Sigmoid colon (tissue), 4 donors: ENCODE results near the gene CAPN10.

Experiments used
- POLR2A ChIP-seq, 2 donors: fragments of 450-650 bp; IDR thresholded peaks; one replicate each; pipeline ENCODE4 v1.6.1; 2016; ENCODE audit warnings: antibody characterized with exemption in 2 of 2, mild to moderate bottlenecking in 2 of 2, moderate library complexity in 2 of 2
- POLR2AphosphoS5 ChIP-seq, 4 donors: sonication (generic); formaldehyde crosslinking; IDR thresholded peaks; one replicate each; pipeline ENCODE4 v1.6.1; 2017; ENCODE audit warnings: antibody characterized with exemption in 4 of 4
- TF ChIP-seq, protein P1 (sequence below), 4 experiments: fragments of 450-650 bp in 3 of 4; fragments of 200-600 bp in 1 of 4; IDR thresholded peaks; one replicate each; pipeline ENCODE4 v1.5.1; 2016 to 2019; ENCODE audit warnings: antibody characterized with exemption in 4 of 4, mild to moderate bottlenecking in 3 of 4, moderate library complexity in 2 of 4

- TF ChIP-seq, protein P1, sequence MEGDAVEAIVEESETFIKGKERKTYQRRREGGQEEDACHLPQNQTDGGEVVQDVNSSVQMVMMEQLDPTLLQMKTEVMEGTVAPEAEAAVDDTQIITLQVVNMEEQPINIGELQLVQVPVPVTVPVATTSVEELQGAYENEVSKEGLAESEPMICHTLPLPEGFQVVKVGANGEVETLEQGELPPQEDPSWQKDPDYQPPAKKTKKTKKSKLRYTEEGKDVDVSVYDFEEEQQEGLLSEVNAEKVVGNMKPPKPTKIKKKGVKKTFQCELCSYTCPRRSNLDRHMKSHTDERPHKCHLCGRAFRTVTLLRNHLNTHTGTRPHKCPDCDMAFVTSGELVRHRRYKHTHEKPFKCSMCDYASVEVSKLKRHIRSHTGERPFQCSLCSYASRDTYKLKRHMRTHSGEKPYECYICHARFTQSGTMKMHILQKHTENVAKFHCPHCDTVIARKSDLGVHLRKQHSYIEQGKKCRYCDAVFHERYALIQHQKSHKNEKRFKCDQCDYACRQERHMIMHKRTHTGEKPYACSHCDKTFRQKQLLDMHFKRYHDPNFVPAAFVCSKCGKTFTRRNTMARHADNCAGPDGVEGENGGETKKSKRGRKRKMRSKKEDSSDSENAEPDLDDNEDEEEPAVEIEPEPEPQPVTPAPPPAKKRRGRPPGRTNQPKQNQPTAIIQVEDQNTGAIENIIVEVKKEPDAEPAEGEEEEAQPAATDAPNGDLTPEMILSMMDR (IDR thresholded peaks at IDR 0.05) = no peak
- no peak for TF ChIP-seq POLR2A (IDR thresholded peaks at IDR 0.05)
- TF ChIP-seq POLR2AphosphoS5 (IDR thresholded peaks at IDR 0.05) = no peak
These were observed 19.6 kb downstream of the CAPN10 start for GRCh38 chr2:240605867-240606743.
